TTC549 (cell line): ENCODE results near the gene PI4K2B.
"Not testable (repeated sequence)": the region's sequence is repeated elsewhere in the genome, so short reads cannot be mapped to it uniquely, and the experiment has no call there.

Experiments
- FAIRE-seq: peaks from 2 replicates; lab custom pipeline; 2012; peaks lifted over from hg19 to GRCh38; lab: Jason Lieb, UNC

Gene PI4K2B

GRCh38 chr4:25245181-25245580, 11.3 kb downstream of the PI4K2B start:
- no peak for FAIRE-seq

GRCh38 chr4:25246680-25247611, 13.1 kb downstream of the PI4K2B start:
- FAIRE-seq: no peak

GRCh38 chr4:25248875-25249274, 15.0 kb downstream of the PI4K2B start:
- FAIRE-seq: not testable (repeated sequence)

GRCh38 chr4:25249494-25249893, 15.7 kb downstream of the PI4K2B start:
- not testable (repeated sequence) for FAIRE-seq

GRCh38 chr4:25252230-25253070, 18.6 kb downstream of the PI4K2B start:
- FAIRE-seq: no peak

- FAIRE-seq: no peak
Measured at GRCh38 chr4:25253071-25253445, 19.2 kb downstream of the PI4K2B start.

- FAIRE-seq: not testable (repeated sequence)
Measured at GRCh38 chr4:25253786-25254185, 20.0 kb downstream of the PI4K2B start.

GRCh38 chr4:25258980-25259578, 25.2 kb downstream of the PI4K2B start:
- FAIRE-seq: no peak

GRCh38 chr4:25271866-25272265, 38.0 kb downstream of the PI4K2B start:
- FAIRE-seq: no peak

- no peak for FAIRE-seq
Measured at GRCh38 chr4:25280210-25280609, 46.4 kb downstream of the PI4K2B start.

- no peak for FAIRE-seq
Measured at GRCh38 chr4:25283948-25284347, 50.1 kb downstream of the PI4K2B start.

- FAIRE-seq: no peak
Measured at GRCh38 chr4:25284466-25284865, 50.6 kb downstream of the PI4K2B start.

GRCh38 chr4:25290490-25291067, 56.7 kb downstream of the PI4K2B start:
- no peak for FAIRE-seq

GRCh38 chr4:25291158-25291733, 57.4 kb downstream of the PI4K2B start:
- no peak for FAIRE-seq

- no peak for FAIRE-seq
Measured at GRCh38 chr4:25297528-25298242, 63.9 kb downstream of the PI4K2B start.

- no peak for FAIRE-seq
Measured at GRCh38 chr4:25299476-25300203, 65.8 kb downstream of the PI4K2B start.

GRCh38 chr4:25301471-25301870, 67.6 kb downstream of the PI4K2B start:
- FAIRE-seq: no peak

GRCh38 chr4:25302626-25303025, 68.8 kb downstream of the PI4K2B start:
- FAIRE-seq: no peak

GRCh38 chr4:25303578-25303977, 69.7 kb downstream of the PI4K2B start:
- FAIRE-seq: no peak

- no peak for FAIRE-seq
Measured at GRCh38 chr4:25306518-25307057, 72.8 kb downstream of the PI4K2B start.
